ENCODE results near the gene ID4. TPM values are rescaled to one million over a fixed set of nuclear protein-coding genes. Genes with fewer than 3 reads are reported as not detected.

The ID4 gene
- total and polyA plus RNA-seq, 2 donors from 2014 or later, result 17.9 to 60.4 TPM

DNA sequence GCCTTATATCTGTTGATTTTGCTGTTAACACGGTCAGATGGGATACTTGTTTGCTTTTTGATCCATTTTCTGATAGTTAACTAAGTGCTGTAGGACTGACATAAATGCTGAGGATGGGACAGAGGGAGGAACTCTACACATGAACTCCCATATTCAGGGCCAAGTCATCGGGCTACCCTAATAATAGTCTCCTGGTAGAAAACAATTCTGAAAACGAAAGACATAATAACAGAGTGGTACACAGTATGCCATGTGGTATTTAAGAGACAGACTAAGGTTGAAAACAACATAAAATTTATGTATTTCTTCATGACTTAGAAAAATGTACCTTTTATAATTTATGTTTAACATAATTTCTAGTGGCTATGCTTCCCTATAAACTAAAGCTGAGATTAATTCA is 12.0 kb downstream of the ID4 start:
- DNase-seq (no peak), FAIRE-seq (no peak)
- intact Hi-C loops (cut with DNase I), result no loop called here
- Histone ChIP-seq H3K27me3 (ENCODE audit: control insufficient read depth, insufficient read depth, low read length) (no peaks in the 10 kb centered on the region), H3K27ac (ENCODE audit: low read depth in 2 of 2, low read length in 2 of 2) (no peak overlapping the region), H3K4me1 (ENCODE audit: control insufficient read depth in 2 of 3, insufficient read depth in 2 of 3, low read depth in 1 of 3, low read length in 3 of 3) (peaks cover 0 to 4% (median 0%) of the 10 kb centered on the region in 3 donors), H3K4me3 (ENCODE audit: low read length in 3 of 3) (no peak overlapping the region), H3K9ac (ENCODE audit: low read length in 3 of 3) (no peak overlapping the region), H3K9me3 (ENCODE audit: control insufficient read depth in 2 of 3, insufficient read depth in 1 of 3, low read length in 3 of 3) (no peaks in the 10 kb centered on the region), H3K36me3 (ENCODE audit: control insufficient read depth in 2 of 3, insufficient read depth in 3 of 3, low read length in 3 of 3) (no peaks in the 10 kb centered on the region)
- TF ChIP-seq, protein P1, sequence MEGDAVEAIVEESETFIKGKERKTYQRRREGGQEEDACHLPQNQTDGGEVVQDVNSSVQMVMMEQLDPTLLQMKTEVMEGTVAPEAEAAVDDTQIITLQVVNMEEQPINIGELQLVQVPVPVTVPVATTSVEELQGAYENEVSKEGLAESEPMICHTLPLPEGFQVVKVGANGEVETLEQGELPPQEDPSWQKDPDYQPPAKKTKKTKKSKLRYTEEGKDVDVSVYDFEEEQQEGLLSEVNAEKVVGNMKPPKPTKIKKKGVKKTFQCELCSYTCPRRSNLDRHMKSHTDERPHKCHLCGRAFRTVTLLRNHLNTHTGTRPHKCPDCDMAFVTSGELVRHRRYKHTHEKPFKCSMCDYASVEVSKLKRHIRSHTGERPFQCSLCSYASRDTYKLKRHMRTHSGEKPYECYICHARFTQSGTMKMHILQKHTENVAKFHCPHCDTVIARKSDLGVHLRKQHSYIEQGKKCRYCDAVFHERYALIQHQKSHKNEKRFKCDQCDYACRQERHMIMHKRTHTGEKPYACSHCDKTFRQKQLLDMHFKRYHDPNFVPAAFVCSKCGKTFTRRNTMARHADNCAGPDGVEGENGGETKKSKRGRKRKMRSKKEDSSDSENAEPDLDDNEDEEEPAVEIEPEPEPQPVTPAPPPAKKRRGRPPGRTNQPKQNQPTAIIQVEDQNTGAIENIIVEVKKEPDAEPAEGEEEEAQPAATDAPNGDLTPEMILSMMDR (IDR thresholded peaks at IDR 0.05; ENCODE audit: borderline replicate concordance, extremely low read depth, insufficient read depth), result no peak

DNA sequence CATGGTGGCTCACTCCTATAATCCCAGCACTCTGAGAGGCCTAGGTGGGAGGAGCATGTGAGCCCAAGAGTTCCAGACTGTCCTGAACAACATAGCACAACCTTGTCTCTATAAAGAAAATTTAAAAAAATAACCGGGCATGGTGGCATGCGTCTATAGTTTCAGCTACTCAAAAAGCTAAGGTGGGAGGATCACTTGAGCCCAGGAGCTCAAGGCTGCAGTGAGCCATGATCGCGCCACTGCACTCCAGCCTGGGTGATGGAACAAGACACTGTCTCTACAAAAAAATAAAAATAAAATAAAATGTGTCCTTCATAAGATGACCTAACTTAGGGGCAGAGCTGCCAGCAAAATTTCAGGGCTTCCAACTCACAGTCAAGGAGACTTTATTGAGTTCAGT is 12.6 kb downstream of the ID4 start:
- no peak overlapping the region for H3K9ac ChIP-seq (ENCODE audit: low read length in 3 of 3)
- intact Hi-C loops (cut with DNase I), result loop anchor here (10.0 kb wide), 1 partner anchor 865 kb away; no protein-coding TSS in a partner anchor
- H3K27me3 ChIP-seq (ENCODE audit: control insufficient read depth, insufficient read depth, low read length), result no peaks in the 10 kb centered on the region
- DNase-seq, result peak in 1 of 5 donors; percentile 49
- FAIRE-seq, result no peak
- no peaks in the 10 kb centered on the region for H3K9me3 ChIP-seq (ENCODE audit: control insufficient read depth in 2 of 3, insufficient read depth in 1 of 3, low read length in 3 of 3)
- H3K36me3 ChIP-seq (ENCODE audit: control insufficient read depth in 2 of 3, insufficient read depth in 3 of 3, low read length in 3 of 3), result no peaks in the 10 kb centered on the region
- H3K4me1 ChIP-seq (ENCODE audit: control insufficient read depth in 2 of 3, insufficient read depth in 2 of 3, low read depth in 1 of 3, low read length in 3 of 3), result peaks cover 0 to 4% (median 0%) of the 10 kb centered on the region in 3 donors
- no peak overlapping the region for H3K4me3 ChIP-seq (ENCODE audit: low read length in 3 of 3)
- no peak overlapping the region for H3K27ac ChIP-seq (ENCODE audit: low read depth in 2 of 2, low read length in 2 of 2)
- TF ChIP-seq, protein P1 (IDR thresholded peaks at IDR 0.05; ENCODE audit: borderline replicate concordance, extremely low read depth, insufficient read depth), result no peak

DNA sequence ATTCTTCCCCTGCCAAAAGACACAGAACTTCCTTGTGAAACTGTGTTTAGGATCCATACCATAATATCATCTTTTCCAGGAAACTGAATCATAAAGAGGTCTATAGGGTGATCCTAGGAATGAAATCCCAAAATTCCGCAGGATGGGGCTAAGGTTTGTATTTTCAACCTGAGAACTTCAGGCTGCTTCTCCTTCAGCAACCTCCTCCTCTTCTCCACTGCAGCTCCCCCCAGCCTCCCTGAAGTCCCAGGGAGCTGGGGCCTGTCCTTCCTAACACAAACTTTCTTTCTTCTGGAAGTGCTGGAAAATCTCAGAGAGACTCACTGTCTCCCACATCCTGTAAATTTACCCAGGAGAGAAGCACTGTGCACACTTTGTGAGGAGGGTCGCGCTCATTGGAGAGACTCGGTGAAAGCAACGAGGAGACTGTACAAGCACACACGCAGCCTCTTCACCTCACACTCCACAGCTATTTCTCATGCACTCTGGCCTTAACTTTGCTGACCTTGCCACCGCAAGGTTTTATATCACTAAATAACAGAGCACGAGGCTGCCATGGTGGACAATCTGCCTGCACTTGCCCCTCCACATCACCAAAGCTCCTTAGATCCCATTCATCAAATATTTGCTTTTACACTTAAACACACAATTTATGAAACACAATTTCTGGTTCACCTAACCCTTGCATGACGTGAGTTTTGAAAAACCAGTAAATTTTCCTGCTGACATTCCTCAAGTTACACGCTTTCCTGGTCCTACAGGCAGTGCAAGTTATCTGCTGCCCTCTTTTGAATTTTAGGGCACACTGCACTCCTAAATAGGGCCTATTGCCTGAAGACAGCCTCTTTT is 14.3 kb downstream of the ID4 start:
- TF ChIP-seq, protein P1 (IDR thresholded peaks at IDR 0.05; ENCODE audit: borderline replicate concordance, extremely low read depth, insufficient read depth), result peak; percentile 86
- DNase-seq, result peak in 4 of 5 donors; percentile 74 to 93 (median 83)
- Histone ChIP-seq H3K4me1 (ENCODE audit: control insufficient read depth in 2 of 3, insufficient read depth in 2 of 3, low read depth in 1 of 3, low read length in 3 of 3) (peaks cover 0 to 4% (median 0%) of the 10 kb centered on the region in 3 donors), H3K36me3 (ENCODE audit: control insufficient read depth in 2 of 3, insufficient read depth in 3 of 3, low read length in 3 of 3) (no peaks in the 10 kb centered on the region), H3K27ac (ENCODE audit: low read depth in 2 of 2, low read length in 2 of 2) (peak overlapping the region; percentile 2 to 32), H3K27me3 (ENCODE audit: control insufficient read depth, insufficient read depth, low read length) (no peaks in the 10 kb centered on the region), H3K9me3 (ENCODE audit: control insufficient read depth in 2 of 3, insufficient read depth in 1 of 3, low read length in 3 of 3) (no peaks in the 10 kb centered on the region), H3K4me3 (ENCODE audit: low read length in 3 of 3) (peak overlapping the region; percentile 10 to 62 (median 21)), H3K9ac (ENCODE audit: low read length in 3 of 3) (no peak overlapping the region)
- intact Hi-C loops (cut with DNase I), result loop anchor here (10.0 kb wide), 1 partner anchor 867 kb away; no protein-coding TSS in a partner anchor
- peak; percentile 72 for FAIRE-seq
